ENCODE measurements around the gene ZNF835. TPM values are rescaled to one million over a fixed set of nuclear protein-coding genes. Genes with fewer than 3 reads are reported as not detected.

ZNF835 gene
- total RNA-seq, 4 donors from 2014 or later = 0.27 to 2.4 (median 0.71) TPM

DNA sequence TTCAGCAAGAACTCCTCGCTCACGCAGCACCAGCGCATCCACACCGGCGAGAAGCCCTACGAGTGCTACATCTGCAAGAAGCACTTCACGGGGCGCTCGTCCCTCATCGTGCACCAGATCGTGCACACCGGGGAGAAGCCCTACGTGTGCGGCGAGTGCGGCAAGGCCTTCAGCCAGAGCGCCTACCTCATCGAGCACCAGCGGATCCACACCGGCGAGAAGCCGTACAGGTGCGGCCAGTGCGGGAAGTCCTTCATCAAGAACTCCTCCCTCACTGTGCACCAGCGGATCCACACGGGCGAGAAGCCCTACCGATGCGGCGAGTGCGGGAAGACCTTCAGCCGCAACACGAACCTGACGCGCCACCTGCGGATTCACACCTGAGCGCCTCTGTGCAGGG, 49.2 kb downstream of the ZNF835 start:
- intact Hi-C loops (cut with DNase I; ENCODE audit: low total_unique reads) = no loop called here
- peaks cover 0 to 60% of the 10 kb centered on the region in 2 donors for H3K36me3 ChIP-seq

DNA sequence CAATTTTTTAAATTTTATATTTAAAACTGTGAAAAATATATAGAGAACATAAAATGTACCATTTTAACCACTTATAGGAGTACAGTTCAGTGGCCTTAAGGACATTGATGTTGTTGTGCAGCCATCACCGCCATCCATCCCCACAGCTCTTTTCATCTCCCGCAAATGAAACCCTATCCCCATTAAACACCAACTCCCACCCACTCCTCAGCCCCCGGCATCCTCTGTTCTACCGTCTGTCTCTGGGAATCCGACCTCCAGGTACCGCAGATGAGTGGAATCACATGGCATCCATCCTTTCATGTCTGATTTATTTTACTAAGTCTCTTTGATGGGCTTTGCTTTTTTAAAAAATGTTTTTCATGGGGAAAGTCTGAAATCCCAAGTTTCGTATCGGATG, 52.4 kb downstream of the ZNF835 start:
- in situ Hi-C loops (cut with MboI; ENCODE audit: low sequenced_read_pairs in 4 of 4) (no loop called here), intact Hi-C loops (cut with DNase I; ENCODE audit: low total_unique reads) (no loop called here)
- H3K36me3 ChIP-seq = peaks cover 2 to 55% of the 10 kb centered on the region in 2 donors
- H3K9me3 ChIP-seq = peaks cover 0 to 25% (median 3%) of the 10 kb centered on the region in 3 donors
- ATAC-seq (no peak), DNase-seq (no peak)
- TF ChIP-seq POLR2A (IDR thresholded peaks at IDR 0.05) = no peak
- TF ChIP-seq, protein P1, sequence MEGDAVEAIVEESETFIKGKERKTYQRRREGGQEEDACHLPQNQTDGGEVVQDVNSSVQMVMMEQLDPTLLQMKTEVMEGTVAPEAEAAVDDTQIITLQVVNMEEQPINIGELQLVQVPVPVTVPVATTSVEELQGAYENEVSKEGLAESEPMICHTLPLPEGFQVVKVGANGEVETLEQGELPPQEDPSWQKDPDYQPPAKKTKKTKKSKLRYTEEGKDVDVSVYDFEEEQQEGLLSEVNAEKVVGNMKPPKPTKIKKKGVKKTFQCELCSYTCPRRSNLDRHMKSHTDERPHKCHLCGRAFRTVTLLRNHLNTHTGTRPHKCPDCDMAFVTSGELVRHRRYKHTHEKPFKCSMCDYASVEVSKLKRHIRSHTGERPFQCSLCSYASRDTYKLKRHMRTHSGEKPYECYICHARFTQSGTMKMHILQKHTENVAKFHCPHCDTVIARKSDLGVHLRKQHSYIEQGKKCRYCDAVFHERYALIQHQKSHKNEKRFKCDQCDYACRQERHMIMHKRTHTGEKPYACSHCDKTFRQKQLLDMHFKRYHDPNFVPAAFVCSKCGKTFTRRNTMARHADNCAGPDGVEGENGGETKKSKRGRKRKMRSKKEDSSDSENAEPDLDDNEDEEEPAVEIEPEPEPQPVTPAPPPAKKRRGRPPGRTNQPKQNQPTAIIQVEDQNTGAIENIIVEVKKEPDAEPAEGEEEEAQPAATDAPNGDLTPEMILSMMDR (IDR thresholded peaks at IDR 0.05 in 4 of 5, conservative IDR thresholded peaks at IDR 0.05 in 1 of 5) = no peak
- H3K27me3 ChIP-seq = no peaks in the 10 kb centered on the region
- H3K27ac ChIP-seq = no peak overlapping the region
- no peaks in the 10 kb centered on the region for H3K4me1 ChIP-seq
- no peak overlapping the region for H3K4me3 ChIP-seq

More for the DNA sequence above, 49.2 kb downstream of the ZNF835 start:
- no peak overlapping the region for H3K27ac ChIP-seq
- no peak overlapping the region for H3K4me3 ChIP-seq
- in situ Hi-C loops (cut with MboI; ENCODE audit: low sequenced_read_pairs in 4 of 4) = no loop called here
- H3K9me3 ChIP-seq = peaks cover 0 to 10% (median 0%) of the 10 kb centered on the region in 3 donors
- DNase-seq (no peak), ATAC-seq (no peak)
- no peak for TF ChIP-seq POLR2A (IDR thresholded peaks at IDR 0.05)
- TF ChIP-seq, protein P1 (IDR thresholded peaks at IDR 0.05 in 4 of 5, conservative IDR thresholded peaks at IDR 0.05 in 1 of 5) = no peak
- no peaks in the 10 kb centered on the region for H3K4me1 ChIP-seq
- H3K27me3 ChIP-seq = no peaks in the 10 kb centered on the region

DNA sequence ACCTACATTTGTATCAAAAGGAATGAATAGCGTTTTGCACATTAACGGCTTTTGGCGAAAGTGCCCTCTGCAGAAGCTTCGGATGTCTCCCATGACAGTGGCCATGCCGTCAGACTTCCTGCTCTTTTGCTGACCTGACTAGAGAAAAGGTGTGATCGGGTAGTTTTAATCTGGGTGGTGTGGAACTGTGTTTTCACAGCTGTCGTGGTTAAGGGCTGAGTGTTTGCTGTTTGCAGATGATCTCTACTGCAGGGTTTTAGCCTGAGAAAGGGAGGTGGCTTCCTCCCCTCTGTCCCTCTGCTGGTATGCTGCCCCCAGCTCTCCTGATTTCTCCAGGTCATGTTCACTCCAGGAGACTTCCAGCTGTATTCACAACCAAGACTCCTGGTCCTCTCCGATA, 54.0 kb downstream of the ZNF835 start:
- in situ Hi-C loops (cut with MboI; ENCODE audit: low sequenced_read_pairs in 4 of 4) = no loop called here
- TF ChIP-seq, protein P1 (IDR thresholded peaks at IDR 0.05 in 4 of 5, conservative IDR thresholded peaks at IDR 0.05 in 1 of 5) = no peak
- TF ChIP-seq POLR2A (IDR thresholded peaks at IDR 0.05) = no peak
- peaks cover 0 to 25% (median 3%) of the 10 kb centered on the region in 3 donors for H3K9me3 ChIP-seq
- H3K27me3 ChIP-seq = no peaks in the 10 kb centered on the region
- ATAC-seq (no peak), DNase-seq (no peak)
- intact Hi-C loops (cut with DNase I; ENCODE audit: low total_unique reads) = no loop called here
- H3K36me3 ChIP-seq = peaks cover 2 to 43% of the 10 kb centered on the region in 2 donors
- H3K4me3 ChIP-seq = no peak overlapping the region
- H3K4me1 ChIP-seq = no peaks in the 10 kb centered on the region
- H3K27ac ChIP-seq = no peak overlapping the region

DNA sequence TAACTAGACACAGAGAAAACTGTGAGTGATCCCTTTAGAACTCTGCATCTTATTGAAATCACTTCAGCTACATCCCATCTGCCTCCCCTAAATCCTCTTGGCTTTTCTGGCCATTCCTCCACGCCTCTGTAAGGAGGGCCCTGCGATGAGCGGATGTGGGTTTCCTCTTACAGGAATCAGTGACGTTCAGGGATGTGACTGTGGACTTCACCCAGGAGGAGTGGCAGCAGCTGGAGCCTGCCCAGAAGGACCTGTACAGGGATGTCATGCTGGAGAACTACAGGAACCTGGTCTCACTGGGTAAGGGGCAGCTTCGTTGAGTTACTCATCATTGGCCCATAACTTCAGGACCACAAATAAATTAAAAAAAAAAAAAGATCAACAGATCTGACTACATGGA, 57.9 kb downstream of the ZNF835 start:
- TF ChIP-seq POLR2A (IDR thresholded peaks at IDR 0.05) = no peak
- TF ChIP-seq, protein P1 (IDR thresholded peaks at IDR 0.05 in 4 of 5, conservative IDR thresholded peaks at IDR 0.05 in 1 of 5) = no peak
- ATAC-seq (no peak), DNase-seq (no peak)
- no peaks in the 10 kb centered on the region for H3K4me1 ChIP-seq
- H3K36me3 ChIP-seq = peaks cover 2 to 26% of the 10 kb centered on the region in 2 donors
- no peaks in the 10 kb centered on the region for H3K27me3 ChIP-seq
- in situ Hi-C loops (cut with MboI; ENCODE audit: low sequenced_read_pairs in 4 of 4) (no loop called here), intact Hi-C loops (cut with DNase I; ENCODE audit: low total_unique reads) (no loop called here)
- H3K9me3 ChIP-seq = peaks cover 0 to 16% (median 3%) of the 10 kb centered on the region in 3 donors
- peak overlapping the region in 1 of 4 donors; percentile 15 for H3K27ac ChIP-seq
- peak overlapping the region in 1 of 4 donors; percentile 4 for H3K4me3 ChIP-seq

DNA sequence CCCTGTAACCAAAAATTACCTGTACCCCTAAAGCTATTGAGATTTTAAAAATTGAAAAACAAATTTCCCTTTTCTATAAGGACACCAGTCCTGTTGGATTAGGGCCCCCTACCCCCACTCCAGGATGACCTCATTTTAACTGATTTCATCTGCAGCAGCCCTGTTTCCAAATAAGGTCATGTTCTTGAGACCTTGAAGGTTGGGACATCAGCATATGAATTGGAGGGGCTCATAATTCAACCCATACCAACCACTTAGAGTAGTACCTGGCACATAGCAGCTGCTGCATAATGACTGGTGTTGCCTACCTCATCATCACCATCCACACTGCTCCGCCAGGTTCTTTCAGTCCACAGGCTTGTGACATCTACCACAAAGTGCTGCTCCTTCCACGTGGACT, 58.8 kb downstream of the ZNF835 start:
- Histone ChIP-seq H3K27ac (peak overlapping the region in 1 of 4 donors; percentile 11), H3K27me3 (no peaks in the 10 kb centered on the region), H3K4me1 (no peaks in the 10 kb centered on the region), H3K4me3 (no peak overlapping the region), H3K36me3 (peaks cover 2 to 17% of the 10 kb centered on the region in 2 donors), H3K9me3 (peaks cover 0 to 16% (median 3%) of the 10 kb centered on the region in 3 donors)
- no peak for ATAC-seq
- DNase-seq = no peak
- TF ChIP-seq, protein P1 (IDR thresholded peaks at IDR 0.05 in 4 of 5, conservative IDR thresholded peaks at IDR 0.05 in 1 of 5) = no peak
- TF ChIP-seq POLR2A (IDR thresholded peaks at IDR 0.05) = no peak
- intact Hi-C loops (cut with DNase I; ENCODE audit: low total_unique reads) = no loop called here
- in situ Hi-C loops (cut with MboI; ENCODE audit: low sequenced_read_pairs in 4 of 4) = no loop called here

Data from gastrocnemius medialis (tissue), 4 donors.